ENCODE results near the gene WFDC10A.
"Not testable (repeated sequence)": the region's sequence is repeated elsewhere in the genome, so short reads cannot be mapped to it uniquely, and the experiment has no call there.

Gene WFDC10A

DNA sequence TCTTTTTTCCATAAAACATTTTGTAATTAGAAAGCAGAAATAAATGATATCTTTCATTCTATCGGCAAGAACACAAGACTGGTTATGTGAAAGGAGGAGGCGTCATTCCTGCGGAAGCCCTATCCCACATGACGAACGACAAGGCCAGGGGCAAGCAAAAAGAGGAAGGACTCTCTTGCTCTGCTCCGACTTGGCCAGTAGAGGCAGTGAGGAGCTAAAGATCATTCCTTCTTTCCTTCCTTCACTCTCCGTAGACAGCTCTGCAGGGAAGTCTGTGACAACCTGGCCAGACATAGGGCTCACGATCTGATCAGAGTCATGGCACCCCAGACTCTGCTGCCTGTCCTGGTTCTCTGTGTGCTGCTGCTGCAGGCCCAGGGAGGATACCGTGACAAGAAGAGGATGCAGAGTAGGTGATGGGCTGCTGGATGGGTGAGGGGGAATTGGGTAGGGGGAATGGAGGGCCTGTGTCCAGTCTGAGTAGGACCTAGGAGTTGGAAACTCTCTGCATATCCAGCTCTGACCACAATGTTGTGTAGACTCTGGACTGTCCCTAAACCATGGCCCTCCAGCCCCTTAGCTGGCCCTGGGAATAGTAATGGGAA lies at the start of gene WFDC10A:
Gene WFDC10A (plus strand): TSS at position 244 of the 605 bp plus-strand sequence. CDS start 75 bp downstream, at position 319.
- TF ChIP-seq PKNOX1 (IDR thresholded peaks at IDR 0.05): no peak
- peak; percentile 77 for DNase-seq (ENCODE audit: extremely low spot score)
- POLR2A ChIA-PET: no interaction called here
- CTCF ChIA-PET: interaction anchor here (0.7 to 1.7 kb wide), 3 partner anchors 11 to 141 kb away, joined by 3 to 9 read pairs (median 5); no protein-coding TSS in a partner anchor

DNA sequence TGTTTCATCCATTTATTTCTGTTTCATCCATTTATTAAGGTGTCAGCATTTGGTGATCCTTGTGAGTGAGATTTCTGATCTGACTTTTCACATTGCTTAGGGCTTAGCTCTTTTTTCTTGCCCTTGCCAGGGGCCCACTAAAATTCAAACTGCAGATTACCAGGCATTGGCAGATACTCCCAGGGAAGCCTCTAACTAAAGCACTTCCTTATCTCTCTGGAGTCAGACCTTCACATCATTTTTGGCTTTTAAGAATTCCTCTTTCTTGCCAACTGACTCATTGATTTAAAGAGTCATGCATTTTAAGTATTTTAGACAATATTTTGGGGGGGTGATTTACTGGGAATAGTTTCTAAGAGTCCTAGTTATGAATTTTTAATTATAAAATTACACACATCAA lies 47.8 kb upstream of the WFDC10A start:
- CTCF ChIA-PET: no interaction called here
- DNase-seq (ENCODE audit: extremely low spot score): no peak
- POLR2A ChIA-PET: no interaction called here
- TF ChIP-seq HDGF (IDR thresholded peaks at IDR 0.05; ENCODE audit: borderline replicate concordance) (no peak), BHLHE40 (IDR thresholded peaks at IDR 0.05; ENCODE audit: borderline replicate concordance) (no peak), SUZ12 (IDR thresholded peaks at IDR 0.05) (no peak), TARDBP (IDR thresholded peaks at IDR 0.05) (no peak), ZNF384 (IDR thresholded peaks at IDR 0.05) (no peak), L3MBTL2 (conservative IDR thresholded peaks at IDR 0.05) (no peak), NFRKB (IDR thresholded peaks at IDR 0.05) (no peak), ARNT (IDR thresholded peaks at IDR 0.05) (no peak), FOXM1 (IDR thresholded peaks at IDR 0.05; ENCODE audit: borderline replicate concordance) (no peak), FOXA1 (IDR thresholded peaks at IDR 0.05) (no peak), ELF4 (IDR thresholded peaks at IDR 0.05) (no peak), PKNOX1 (IDR thresholded peaks at IDR 0.05) (no peak)

DNA sequence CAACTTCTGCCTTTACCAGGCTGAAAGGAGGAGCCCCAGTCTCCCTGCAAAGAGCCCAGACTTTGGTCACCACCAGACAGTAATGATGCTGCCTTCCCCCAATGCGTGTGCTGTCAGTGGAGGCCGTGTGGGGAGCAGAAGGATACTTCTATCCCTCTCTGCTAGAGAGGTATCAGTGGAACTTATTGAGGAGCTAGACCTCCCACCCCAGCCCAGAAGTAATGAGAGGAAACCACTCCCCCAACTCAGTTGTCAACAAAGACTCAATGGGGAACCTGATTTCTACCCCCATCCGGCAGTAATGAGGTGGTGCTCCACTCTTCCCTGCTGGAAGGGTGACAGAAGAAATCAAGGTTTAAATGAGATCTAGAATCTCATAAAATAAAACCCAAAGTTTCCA lies 46.0 kb upstream of the WFDC10A start:
- CTCF ChIA-PET: no interaction called here
- no peak for DNase-seq (ENCODE audit: extremely low spot score)
- POLR2A ChIA-PET: no interaction called here
- TF ChIP-seq ELF4 (IDR thresholded peaks at IDR 0.05) (no peak), HDGF (IDR thresholded peaks at IDR 0.05; ENCODE audit: borderline replicate concordance) (no peak), ARNT (IDR thresholded peaks at IDR 0.05) (no peak), BHLHE40 (IDR thresholded peaks at IDR 0.05; ENCODE audit: borderline replicate concordance) (no peak), SUZ12 (IDR thresholded peaks at IDR 0.05) (no peak), CTBP1 (IDR thresholded peaks at IDR 0.05; ENCODE audit: borderline replicate concordance) (no peak), SP1 (IDR thresholded peaks at IDR 0.05) (no peak), FOXA1 (IDR thresholded peaks at IDR 0.05) (no peak), PKNOX1 (IDR thresholded peaks at IDR 0.05) (no peak), LEF1 (IDR thresholded peaks at IDR 0.05; ENCODE audit: borderline replicate concordance) (no peak), ZNF384 (IDR thresholded peaks at IDR 0.05) (no peak), NFRKB (IDR thresholded peaks at IDR 0.05) (no peak)

DNA sequence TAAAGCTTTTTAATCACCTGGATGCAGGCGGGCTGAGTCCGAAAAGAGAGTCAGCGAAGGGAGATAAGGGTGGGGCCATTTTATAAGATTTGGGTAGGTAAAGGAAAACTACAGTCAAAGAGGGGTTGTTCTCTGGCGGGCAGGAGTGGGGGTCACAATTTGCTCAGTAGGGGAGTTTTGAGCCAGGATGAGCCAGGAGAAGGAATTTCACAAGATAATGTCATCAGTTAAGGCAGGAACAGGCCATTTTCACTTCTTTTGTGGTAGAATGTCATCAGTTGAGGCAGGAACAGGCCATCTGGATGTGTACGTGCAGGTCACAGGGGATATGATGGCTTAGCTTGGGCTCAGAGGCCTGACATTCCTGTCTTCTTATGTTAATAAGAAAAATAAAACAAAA lies 45.2 kb upstream of the WFDC10A start:
- POLR2A ChIA-PET; DNase-seq (ENCODE audit: extremely low spot score); CTCF ChIA-PET: not testable (repeated sequence)

- DNase-seq (ENCODE audit: extremely low spot score); POLR2A ChIA-PET; CTCF ChIA-PET: not testable (repeated sequence)
These were observed 43.6 kb upstream of the WFDC10A start for GRCh38 chr20:45585986-45586385.

- CTCF ChIA-PET: no interaction called here
- POLR2A ChIA-PET: no interaction called here
- no peak for DNase-seq (ENCODE audit: extremely low spot score)
- TF ChIP-seq ARNT (IDR thresholded peaks at IDR 0.05) (no peak), SUZ12 (IDR thresholded peaks at IDR 0.05) (no peak), BHLHE40 (IDR thresholded peaks at IDR 0.05; ENCODE audit: borderline replicate concordance) (no peak), FOXM1 (IDR thresholded peaks at IDR 0.05; ENCODE audit: borderline replicate concordance) (no peak), FOXA1 (IDR thresholded peaks at IDR 0.05) (no peak), SP1 (IDR thresholded peaks at IDR 0.05) (no peak), LEF1 (IDR thresholded peaks at IDR 0.05; ENCODE audit: borderline replicate concordance) (no peak), L3MBTL2 (conservative IDR thresholded peaks at IDR 0.05) (no peak), NFRKB (IDR thresholded peaks at IDR 0.05) (no peak)
These were observed 40.7 kb upstream of the WFDC10A start for GRCh38 chr20:45588800-45589199.

DNA sequence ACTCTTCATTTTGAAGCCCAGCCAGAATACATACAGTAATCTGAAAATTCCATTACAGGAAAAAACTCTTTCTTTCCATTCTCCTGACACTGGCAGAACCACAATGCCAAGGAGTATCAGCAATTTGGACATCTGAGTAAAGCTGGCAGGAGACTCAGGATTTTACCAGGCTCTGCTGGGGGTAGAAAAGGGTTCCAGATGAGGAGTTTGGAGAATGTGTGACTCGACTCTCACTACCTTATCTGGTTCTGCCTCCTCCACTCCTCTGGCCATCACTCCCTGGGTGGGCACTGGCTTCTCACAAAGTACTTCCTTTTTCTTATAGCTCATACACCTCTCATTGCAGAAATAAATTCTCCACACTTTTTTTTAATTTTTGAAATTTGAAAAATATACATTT lies 39.8 kb upstream of the WFDC10A start:
- POLR2A ChIA-PET: no interaction called here
- TF ChIP-seq PKNOX1 (IDR thresholded peaks at IDR 0.05) (no peak), HDGF (IDR thresholded peaks at IDR 0.05; ENCODE audit: borderline replicate concordance) (no peak), ZNF384 (IDR thresholded peaks at IDR 0.05) (no peak), CTBP1 (IDR thresholded peaks at IDR 0.05; ENCODE audit: borderline replicate concordance) (no peak), ELF4 (IDR thresholded peaks at IDR 0.05) (no peak), SP1 (IDR thresholded peaks at IDR 0.05) (no peak), FOXA1 (IDR thresholded peaks at IDR 0.05) (no peak), LEF1 (IDR thresholded peaks at IDR 0.05; ENCODE audit: borderline replicate concordance) (no peak), SUZ12 (IDR thresholded peaks at IDR 0.05) (no peak), NFRKB (IDR thresholded peaks at IDR 0.05) (no peak), FOXK2 (IDR thresholded peaks at IDR 0.05) (no peak), FOXM1 (IDR thresholded peaks at IDR 0.05; ENCODE audit: borderline replicate concordance) (no peak), ARNT (IDR thresholded peaks at IDR 0.05) (no peak), BHLHE40 (IDR thresholded peaks at IDR 0.05; ENCODE audit: borderline replicate concordance) (no peak), TARDBP (IDR thresholded peaks at IDR 0.05) (no peak), L3MBTL2 (conservative IDR thresholded peaks at IDR 0.05) (no peak)
- DNase-seq (ENCODE audit: extremely low spot score): no peak
- CTCF ChIA-PET: no interaction called here
